Pancreas (tissue), 10 donors: ENCODE results near the gene TARBP1. TPM values are rescaled to one million over a fixed set of nuclear protein-coding genes. Genes with fewer than 3 reads are reported as not detected.

Source experiments
- ATAC-seq, 4 donors: fragments of 200-7000 bp; cut with Tn5 transposase; one replicate each; pipeline versions ENCODE4 v1.8.0 to v1.9.1; 2020; ENCODE audit warnings: mild to moderate bottlenecking in 4 of 4, moderate library complexity in 4 of 4
- DNase-seq, 6 donors: peaks; one replicate each; pipeline ENCODE4 v3.0.0-alpha.2; 2020
- FAIRE-seq: peaks from 2 replicates; lab custom pipeline; 2012; peaks lifted over from hg19 to GRCh38; lab: Jason Lieb, UNC
- H3K27ac ChIP-seq, 4 donors: fragments of 200-600 bp; sonication (generic); 1 replicate in 3 of 4; 2 replicates in 1 of 4; pipeline versions ENCODE4 v1.5.0 to v1.8.0; 2020
- H3K27me3 ChIP-seq, 4 donors: fragments of 200-600 bp; one replicate each; pipeline ENCODE4 v1.8.0; 2021
- H3K36me3 ChIP-seq, 3 donors: fragments of 200-600 bp; sonication (generic) in 1 of 3; one replicate each; pipeline versions ENCODE4 v1.5.0 to v1.8.0; 2020 to 2021
- H3K4me1 ChIP-seq, 3 donors: fragments of 200-600 bp; one replicate each; pipeline ENCODE4 v1.8.0; 2021
- H3K4me3 ChIP-seq, 4 donors: fragments of 200-600 bp; sonication (generic) in 2 of 4; one replicate each; pipeline versions ENCODE4 v1.5.0 to v1.8.0; 2020 to 2021
- H3K9me3 ChIP-seq, 4 donors: fragments of 200-600 bp; one replicate each; pipeline ENCODE4 v1.8.0; 2021
- CTCF ChIP-seq, 4 donors: fragments of 200-600 bp; sonication (generic) in 3 of 4; IDR thresholded peaks; one replicate each; pipeline versions ENCODE4 v1.5.0 to v1.8.0; 2021; ENCODE audit warnings: antibody characterized with exemption in 4 of 4
- WGBS, 2 donors: extraction: QIAGEN DNeasy Blood & Tissue Kit; methylation state at CpG; one replicate each; pipeline ENCODE4 v1.1.7; 2013; 5-methylcytosine and 5-hydroxymethylcytosine counted together
- intact Hi-C, 3 donors: fragments of 100-400 bp; cut with DNase I; formaldehyde crosslinking; loops; one replicate each; pipeline versions ENCODE4 v1.11.1 to v1.14.2; 2022
- polyA plus RNA-seq, 2 donors: library from polyadenylated mRNA; stranded (reverse); fragments of 200-250 nt; gene quantifications; one replicate each; pipeline ENCODE4 v1.2.3, GENCODE V29; 2013
- total RNA-seq, 6 donors: library from RNA; stranded (reverse); fragmentation: NEBNext Ultra II Directional in 4 of 6; extraction: Animal tissue kit (Norgen Biotek cat#: 25700) in 4 of 6; gene quantifications; one replicate each; pipeline versions ENCODE4 v1.2.1 to v1.2.4, GENCODE V29; 2021 to 2023
- donor health status: healthy with polysubstance abuse.
- donor health status: DM: no; HTN: no; CAD: no; lungs with moderate emphysema.
- donor health status: DM: no; HTN: no; CAD: no.
- donor health status: control.
- donor health status: control.
- donor health status: Bipolar disorder and iron deficiency.
- donor health status: DM: yes; HTN: yes; CAD: no.
- donor health status: DM: no; HTN: no; CAD: no.
- donor health status: DM: no; HTN: no; CAD: no.
- donor health status: DM: yes; HTN: yes; CAD: no.

The TARBP1 gene
- total and polyA plus RNA-seq, 8 donors: 11.0 to 52.2 (median 14.4) TPM

- no peaks in the 10 kb centered on the region for H3K36me3 ChIP-seq
- intact Hi-C loops: no loop called here
- no peaks in the 10 kb centered on the region for H3K9me3 ChIP-seq
- DNase-seq (peak in 5 of 6 donors; percentile 71 to 94 (median 77)), ATAC-seq (peak; percentile 71 to 84 (median 80)), FAIRE-seq (no peak)
- H3K4me1 ChIP-seq: peaks cover 0 to 12% (median 7%) of the 10 kb centered on the region in 3 donors
- H3K4me3 ChIP-seq: peak overlapping the region; percentile 38 to 80 (median 69)
- peak overlapping the region; percentile 75 to 94 (median 91) for H3K27ac ChIP-seq
- TF ChIP-seq CTCF (IDR thresholded peaks at IDR 0.05): no peak
- WGBS, 2 donors: 0% methylated on average over 16 to 43 of the region's 43 CpGs
- no peaks in the 10 kb centered on the region for H3K27me3 ChIP-seq
These were observed 863 bp downstream of the TARBP1 start for GRCh38 chr1:234478152-234478480.

GRCh38 chr1:234477386-234478151 lies 1.4 kb downstream of the TARBP1 start:
- DNase-seq: no peak
- intact Hi-C loops: no loop called here
- peak in 1 of 4 donors; percentile 1 for ATAC-seq
- Histone ChIP-seq H3K4me3 (peak overlapping the region; percentile 38 to 80 (median 69)), H3K36me3 (no peaks in the 10 kb centered on the region), H3K4me1 (peaks cover 0 to 12% (median 7%) of the 10 kb centered on the region in 3 donors), H3K9me3 (no peaks in the 10 kb centered on the region), H3K27me3 (no peaks in the 10 kb centered on the region), H3K27ac (peak overlapping the region; percentile 75 to 94 (median 91))
- no peak for FAIRE-seq
- TF ChIP-seq CTCF (IDR thresholded peaks at IDR 0.05): no peak
- 12 to 14% methylated on average over 15 of the region's 15 CpGs for WGBS, 2 donors

- no peaks in the 10 kb centered on the region for H3K9me3 ChIP-seq
- ATAC-seq (no peak), DNase-seq (no peak), FAIRE-seq (no peak)
- H3K36me3 ChIP-seq: no peaks in the 10 kb centered on the region
- no peaks in the 10 kb centered on the region for H3K27me3 ChIP-seq
- no peak overlapping the region for H3K4me3 ChIP-seq
- peaks cover 0 to 12% (median 7%) of the 10 kb centered on the region in 3 donors for H3K4me1 ChIP-seq
- no peak overlapping the region for H3K27ac ChIP-seq
- no peak for TF ChIP-seq CTCF (IDR thresholded peaks at IDR 0.05)
- WGBS, 2 donors: 67 to 83% methylated on average over 5 of the region's 5 CpGs
- intact Hi-C loops: no loop called here
These were observed 2.8 kb downstream of the TARBP1 start for GRCh38 chr1:234476172-234476571.

- no peaks in the 10 kb centered on the region for H3K36me3 ChIP-seq
- DNase-seq (no peak), FAIRE-seq (no peak), ATAC-seq (no peak)
- 87 to 88% methylated on average over 12 of the region's 12 CpGs for WGBS, 2 donors
- H3K4me3 ChIP-seq: no peak overlapping the region
- H3K27ac ChIP-seq: no peak overlapping the region
- peaks cover 0 to 12% (median 7%) of the 10 kb centered on the region in 3 donors for H3K4me1 ChIP-seq
- TF ChIP-seq CTCF (IDR thresholded peaks at IDR 0.05): no peak
- no peaks in the 10 kb centered on the region for H3K9me3 ChIP-seq
- intact Hi-C loops: no loop called here
- H3K27me3 ChIP-seq: no peaks in the 10 kb centered on the region
These were observed 3.7 kb downstream of the TARBP1 start for GRCh38 chr1:234475167-234475793.

GRCh38 chr1:234474375-234474774 lies 4.6 kb downstream of the TARBP1 start:
- 66 to 80% methylated on average over 2 of the region's 2 CpGs for WGBS, 2 donors
- no peak for DNase-seq

More at GRCh38 chr1:234474375-234474774, 4.6 kb downstream of the TARBP1 start:
- H3K4me1 ChIP-seq: peaks cover 0 to 12% (median 7%) of the 10 kb centered on the region in 3 donors
- no peak overlapping the region for H3K27ac ChIP-seq
- H3K4me3 ChIP-seq: no peak overlapping the region
- ATAC-seq: no peak
- intact Hi-C loops: no loop called here
- no peaks in the 10 kb centered on the region for H3K27me3 ChIP-seq
- TF ChIP-seq CTCF (IDR thresholded peaks at IDR 0.05): no peak
- no peaks in the 10 kb centered on the region for H3K9me3 ChIP-seq
- H3K36me3 ChIP-seq: no peaks in the 10 kb centered on the region
- no peak for FAIRE-seq
